ENCODE results near the gene EYS.

The EYS gene

DNA sequence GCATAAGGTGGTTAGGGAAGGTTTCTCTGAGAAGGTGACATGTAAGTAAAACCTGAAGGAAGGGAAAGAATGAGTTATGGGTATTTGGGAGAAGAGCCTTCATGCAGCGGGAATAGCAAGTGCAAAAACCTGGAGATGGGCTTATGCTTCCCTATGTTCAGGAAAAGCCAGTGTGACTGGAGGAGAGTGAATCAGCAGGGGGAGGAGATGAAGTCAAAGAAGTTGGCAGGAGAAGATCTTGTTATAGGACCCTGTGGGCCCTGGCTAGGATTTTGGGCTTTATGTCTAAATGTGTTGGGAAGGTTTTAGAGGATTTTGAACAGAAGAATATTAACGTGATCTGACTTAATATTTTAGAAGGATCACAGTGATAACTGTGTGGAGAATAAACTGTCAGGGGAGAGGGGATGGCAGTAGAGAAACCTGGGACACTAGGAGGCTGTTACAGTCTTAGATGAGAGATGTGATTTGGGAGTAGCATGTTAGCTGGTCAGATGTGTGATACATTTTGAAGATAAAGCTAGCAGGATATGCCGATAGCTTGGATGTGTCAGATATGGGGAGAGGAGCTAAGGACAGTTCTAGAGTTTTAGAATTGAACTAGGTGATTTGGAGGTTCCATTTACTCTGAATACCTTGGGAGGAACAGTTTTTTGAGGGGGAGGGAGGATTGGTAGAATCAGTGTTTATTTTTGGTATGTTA is 2030.5 kb downstream of the EYS start:
- DNase-seq: no peak

DNA sequence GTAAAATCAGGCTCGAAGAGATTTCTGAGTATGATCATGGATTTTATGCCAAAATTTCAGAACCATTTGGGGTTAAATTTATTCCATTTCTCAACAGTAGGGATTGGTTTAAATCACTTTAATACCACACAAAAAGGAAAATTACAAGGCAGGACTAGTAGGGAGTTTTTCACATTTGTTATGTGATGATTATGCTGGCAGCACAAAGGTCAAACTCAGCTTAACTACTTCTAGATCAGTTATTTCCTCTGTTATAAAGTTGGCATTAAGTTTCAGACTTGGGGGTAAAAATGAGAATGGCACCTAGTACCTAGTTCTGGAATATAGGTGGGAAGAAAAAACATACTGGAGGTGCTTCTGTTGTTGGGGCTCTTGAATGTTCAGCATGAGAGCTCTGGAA is 2031.9 kb downstream of the EYS start:
- no peak for DNase-seq

DNA sequence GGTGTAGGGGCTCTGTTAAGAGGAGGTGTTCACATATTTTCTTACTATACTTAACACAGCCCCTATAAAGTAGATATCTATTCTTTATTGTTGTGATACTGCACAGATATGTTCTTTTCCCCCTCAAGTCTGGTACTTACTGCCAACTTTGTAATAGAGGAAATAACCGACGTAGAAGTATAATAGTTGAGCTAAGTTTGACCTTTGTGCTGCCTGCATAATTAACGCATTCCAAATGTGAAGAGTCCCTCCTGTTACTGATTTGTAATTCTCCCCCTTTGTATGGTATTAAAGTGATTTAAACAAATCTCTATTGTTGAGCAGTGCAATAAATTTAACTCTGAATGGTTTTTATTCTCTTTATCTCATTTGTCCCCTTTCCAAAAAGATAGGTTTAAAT is 2032.4 kb downstream of the EYS start:
- DNase-seq: no peak

DNA sequence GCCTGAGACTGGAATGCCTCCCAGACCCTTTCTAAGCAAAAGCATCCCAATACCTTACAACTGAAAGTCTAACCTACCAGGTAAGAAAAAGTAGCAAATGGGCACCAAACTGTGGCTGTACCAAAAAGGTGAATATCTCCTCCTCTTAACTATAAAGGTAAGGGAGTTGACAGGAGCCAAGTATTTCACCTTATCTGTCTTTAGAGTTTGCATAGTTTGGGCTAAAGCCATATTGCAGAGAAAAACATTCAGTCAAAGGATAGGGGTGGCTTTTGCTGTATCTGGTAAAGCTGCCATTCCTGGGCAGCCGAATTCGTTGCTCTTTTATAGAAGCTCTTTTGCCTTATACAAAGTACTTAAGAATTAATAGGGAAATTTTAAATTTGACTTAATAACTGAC is 2033.3 kb downstream of the EYS start:
- no peak for DNase-seq

GRCh38 chr6:63672582-63673129 is 2034.4 kb downstream of the EYS start:
- no peak for DNase-seq

- no peak for DNase-seq
Measured at GRCh38 chr6:63671098-63671754, 2035.8 kb downstream of the EYS start.
